ENCODE results near the gene ATP9A.

Gene ATP9A

GRCh38 chr20:51553897-51554486 lies 214.2 kb downstream of the ATP9A start:
- DNase-seq (ENCODE audit: insufficient read length, low spot score) = no peak
- no peak for TF ChIP-seq POLR2AphosphoS5 (IDR thresholded peaks at IDR 0.05; ENCODE audit: low read depth, low read length)
- no peak for TF ChIP-seq PAX5 (IDR thresholded peaks at IDR 0.05; ENCODE audit: insufficient read depth, low read length, severe bottlenecking)
- no peak for TF ChIP-seq POLR2A (IDR thresholded peaks at IDR 0.05; ENCODE audit: low read depth, low read length)
- no peak for TF ChIP-seq TAF1 (IDR thresholded peaks at IDR 0.05; ENCODE audit: low read depth, low read length)
- TF ChIP-seq SPI1 (IDR thresholded peaks at IDR 0.05; ENCODE audit: low read depth, low read length) = no peak
- no peak for TF ChIP-seq POU2F2 (IDR thresholded peaks at IDR 0.05; ENCODE audit: low read depth, low read length)
- no peak for FAIRE-seq

GRCh38 chr20:51551186-51551585 lies 217.0 kb downstream of the ATP9A start:
- DNase-seq (ENCODE audit: insufficient read length, low spot score) (no peak), FAIRE-seq (no peak)
- no peak for TF ChIP-seq POLR2AphosphoS5 (IDR thresholded peaks at IDR 0.05; ENCODE audit: low read depth, low read length)
- no peak for TF ChIP-seq PAX5 (IDR thresholded peaks at IDR 0.05; ENCODE audit: insufficient read depth, low read length, severe bottlenecking)
- no peak for TF ChIP-seq SPI1 (IDR thresholded peaks at IDR 0.05; ENCODE audit: low read depth, low read length)
- no peak for TF ChIP-seq TAF1 (IDR thresholded peaks at IDR 0.05; ENCODE audit: low read depth, low read length)
- TF ChIP-seq POLR2A (IDR thresholded peaks at IDR 0.05; ENCODE audit: low read depth, low read length) = no peak
- no peak for TF ChIP-seq POU2F2 (IDR thresholded peaks at IDR 0.05; ENCODE audit: low read depth, low read length)

- TF ChIP-seq POU2F2 (IDR thresholded peaks at IDR 0.05; ENCODE audit: low read depth, low read length) = no peak
- no peak for TF ChIP-seq POLR2AphosphoS5 (IDR thresholded peaks at IDR 0.05; ENCODE audit: low read depth, low read length)
- TF ChIP-seq TAF1 (IDR thresholded peaks at IDR 0.05; ENCODE audit: low read depth, low read length) = no peak
- no peak for TF ChIP-seq POLR2A (IDR thresholded peaks at IDR 0.05; ENCODE audit: low read depth, low read length)
- no peak for TF ChIP-seq SPI1 (IDR thresholded peaks at IDR 0.05; ENCODE audit: low read depth, low read length)
- no peak for TF ChIP-seq PAX5 (IDR thresholded peaks at IDR 0.05; ENCODE audit: insufficient read depth, low read length, severe bottlenecking)
- no peak for FAIRE-seq
- DNase-seq (ENCODE audit: insufficient read length, low spot score) = no peak
Observed at GRCh38 chr20:51549474-51549873, 218.7 kb downstream of the ATP9A start.

GRCh38 chr20:51547951-51548350 lies 220.2 kb downstream of the ATP9A start:
- DNase-seq (ENCODE audit: insufficient read length, low spot score) (no peak), FAIRE-seq (no peak)
- TF ChIP-seq POU2F2 (IDR thresholded peaks at IDR 0.05; ENCODE audit: low read depth, low read length) = no peak
- TF ChIP-seq TAF1 (IDR thresholded peaks at IDR 0.05; ENCODE audit: low read depth, low read length) = no peak
- TF ChIP-seq PAX5 (IDR thresholded peaks at IDR 0.05; ENCODE audit: insufficient read depth, low read length, severe bottlenecking) = no peak
- TF ChIP-seq POLR2AphosphoS5 (IDR thresholded peaks at IDR 0.05; ENCODE audit: low read depth, low read length) = no peak
- TF ChIP-seq SPI1 (IDR thresholded peaks at IDR 0.05; ENCODE audit: low read depth, low read length) = no peak
- TF ChIP-seq POLR2A (IDR thresholded peaks at IDR 0.05; ENCODE audit: low read depth, low read length) = no peak
